Measurements from ENCODE around the gene RPN2. TPM values are rescaled to one million over a fixed set of nuclear protein-coding genes. Genes with fewer than 3 reads are reported as not detected.

Gene RPN2
- total RNA-seq, 1 donor from 2014 or later, result 237 TPM

- H3K27me3 ChIP-seq (ENCODE audit: control insufficient read depth, insufficient read depth, low read length), result no peaks in the 10 kb centered on the region
- peaks cover 1% of the 10 kb centered on the region for H3K36me3 ChIP-seq (ENCODE audit: control insufficient read depth, insufficient read depth, low read length)
- no peak overlapping the region for H3K4me3 ChIP-seq (ENCODE audit: low read depth, low read length)
- no peak for DNase-seq (ENCODE audit: low read depth)
- TF ChIP-seq CTCF (IDR thresholded peaks at IDR 0.05; ENCODE audit: insufficient read depth, low read length, poor library complexity, severe bottlenecking), result no peak
Measured at GRCh38 chr20:37219751-37220668, 40.9 kb downstream of the RPN2 start.

- no peak for TF ChIP-seq CTCF (IDR thresholded peaks at IDR 0.05; ENCODE audit: insufficient read depth, low read length, poor library complexity, severe bottlenecking)
- H3K36me3 ChIP-seq (ENCODE audit: control insufficient read depth, insufficient read depth, low read length), result peaks cover 2% of the 10 kb centered on the region
- no peak for DNase-seq (ENCODE audit: low read depth)
Measured at GRCh38 chr20:37220731-37221130, 41.6 kb downstream of the RPN2 start.

GRCh38 chr20:37222086-37222485, 43.0 kb downstream of the RPN2 start:
- H3K27me3 ChIP-seq (ENCODE audit: control insufficient read depth, insufficient read depth, low read length), result no peaks in the 10 kb centered on the region
- TF ChIP-seq CTCF (IDR thresholded peaks at IDR 0.05; ENCODE audit: insufficient read depth, low read length, poor library complexity, severe bottlenecking), result no peak
- H3K36me3 ChIP-seq (ENCODE audit: control insufficient read depth, insufficient read depth, low read length), result peaks cover 3% of the 10 kb centered on the region
- no peak for DNase-seq (ENCODE audit: low read depth)
- no peak overlapping the region for H3K4me3 ChIP-seq (ENCODE audit: low read depth, low read length)

More at GRCh38 chr20:37220731-37221130, 41.6 kb downstream of the RPN2 start:
- Histone ChIP-seq H3K4me3 (ENCODE audit: low read depth, low read length) (no peak overlapping the region), H3K27me3 (ENCODE audit: control insufficient read depth, insufficient read depth, low read length) (no peaks in the 10 kb centered on the region)

DNA sequence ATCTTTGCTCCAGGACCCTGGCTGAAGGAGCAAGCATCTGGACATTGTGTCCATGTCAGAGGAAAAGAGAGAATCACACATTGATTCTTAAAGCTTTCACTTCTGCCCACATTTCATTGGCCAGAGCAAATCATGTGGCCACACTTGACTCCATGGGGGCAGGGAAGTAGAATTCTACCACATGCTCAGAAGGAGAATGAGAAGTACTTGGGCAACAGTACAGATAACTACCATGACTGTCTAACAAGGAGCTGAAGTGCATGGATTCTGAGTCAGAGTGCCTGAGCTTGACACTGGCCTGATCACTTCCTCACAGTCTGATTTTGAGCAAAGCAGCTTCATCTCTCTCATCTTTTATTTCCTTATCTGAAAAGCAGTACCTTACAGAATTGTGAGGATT, 43.9 kb downstream of the RPN2 start:
- no peaks in the 10 kb centered on the region for H3K27me3 ChIP-seq (ENCODE audit: control insufficient read depth, insufficient read depth, low read length)
- peaks cover 3% of the 10 kb centered on the region for H3K36me3 ChIP-seq (ENCODE audit: control insufficient read depth, insufficient read depth, low read length)
- DNase-seq (ENCODE audit: low read depth), result peak; percentile 45
- no peak for TF ChIP-seq CTCF (IDR thresholded peaks at IDR 0.05; ENCODE audit: insufficient read depth, low read length, poor library complexity, severe bottlenecking)
- no peak overlapping the region for H3K4me3 ChIP-seq (ENCODE audit: low read depth, low read length)

DNA sequence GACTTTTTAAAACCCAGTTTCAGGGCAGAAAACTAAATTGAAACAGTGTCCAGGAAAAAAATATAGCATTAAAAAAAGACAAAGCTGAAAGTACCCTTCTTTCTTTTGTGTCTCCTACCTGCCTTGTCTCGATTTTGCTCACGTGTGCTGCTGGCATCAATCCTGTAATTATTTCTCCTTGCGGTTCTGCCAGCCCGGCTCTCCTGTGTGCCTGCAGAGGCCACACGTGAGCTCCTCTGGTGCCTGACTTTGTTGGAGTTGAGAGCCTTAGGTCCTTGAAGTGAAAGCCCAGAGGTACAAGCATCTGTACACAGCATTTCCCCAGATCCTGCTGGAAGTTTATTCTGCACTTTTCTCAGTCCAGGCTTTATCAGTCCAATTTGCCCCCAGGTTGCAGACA, 46.0 kb downstream of the RPN2 start:
- Histone ChIP-seq H3K4me3 (ENCODE audit: low read depth, low read length) (no peak overlapping the region), H3K36me3 (ENCODE audit: control insufficient read depth, insufficient read depth, low read length) (peaks cover 5% of the 10 kb centered on the region), H3K27me3 (ENCODE audit: control insufficient read depth, insufficient read depth, low read length) (no peaks in the 10 kb centered on the region)
- DNase-seq (ENCODE audit: low read depth), result no peak
- TF ChIP-seq CTCF (IDR thresholded peaks at IDR 0.05; ENCODE audit: insufficient read depth, low read length, poor library complexity, severe bottlenecking), result no peak

Measured in kidney epithelial cell (primary cell).